ENCODE results near the gene ZSCAN5B.
"Not testable (repeated sequence)": the region's sequence is repeated elsewhere in the genome, so short reads cannot be mapped to it uniquely, and the experiment has no call there.

The ZSCAN5B gene

DNA sequence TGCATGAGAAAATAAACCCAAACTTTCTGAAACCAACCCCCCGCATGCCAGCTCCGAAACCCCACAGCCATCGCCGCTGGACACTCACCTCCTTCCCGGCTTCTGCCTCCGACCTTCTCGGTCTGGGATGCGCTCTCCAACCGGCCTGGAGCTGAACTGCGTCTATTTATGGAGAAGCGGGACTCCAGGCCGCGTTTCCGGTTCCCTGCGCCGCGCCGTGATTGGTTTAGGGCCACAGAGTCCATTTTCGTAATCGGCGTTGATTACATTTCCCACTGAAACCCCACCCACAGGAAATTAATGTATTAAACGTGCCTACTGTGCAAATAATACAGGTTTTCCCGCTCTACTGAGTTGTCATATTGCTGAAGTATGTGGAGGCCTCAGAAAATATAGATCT is at the start of gene ZSCAN5B:
Gene ZSCAN5B (minus strand): TSS at position 138 of the 400 bp plus-strand sequence. CDS start 4,731 bp downstream, outside the sequence.
- H2AFZ ChIP-seq (ENCODE audit: low read depth, low read length); H3K36me3 ChIP-seq (ENCODE audit: insufficient read depth, low read length); H3K9me3 ChIP-seq (ENCODE audit: low read length); H3K4me3 ChIP-seq (ENCODE audit: low read length); H3K4me1 ChIP-seq (ENCODE audit: insufficient read depth, low read length); H3K27me3 ChIP-seq (ENCODE audit: insufficient read depth, low read length): not testable (repeated sequence)

DNA sequence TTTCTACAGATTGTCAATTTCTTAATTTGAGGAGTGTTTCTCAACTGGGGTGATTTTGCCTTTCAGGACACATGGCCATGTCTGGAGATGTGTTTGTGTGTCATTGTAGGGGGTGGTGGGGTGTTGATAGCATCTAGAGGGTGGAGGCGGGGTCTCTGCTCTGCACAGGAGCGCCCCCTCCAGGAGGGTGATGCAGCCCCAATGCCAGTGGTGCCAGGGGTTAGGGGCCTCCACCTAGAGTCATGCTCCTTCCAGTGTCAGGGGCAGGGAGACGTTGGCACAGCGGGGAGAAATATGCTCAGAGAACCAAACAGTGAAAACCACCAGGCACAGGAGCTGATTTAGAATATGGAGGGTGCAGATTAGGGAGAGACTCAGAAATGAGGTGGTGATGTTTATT is 48.2 kb upstream of the ZSCAN5B start:
- H3K27me3 ChIP-seq (ENCODE audit: insufficient read depth, low read length); H3K4me3 ChIP-seq (ENCODE audit: low read length); H3K9me3 ChIP-seq (ENCODE audit: low read length); H3K36me3 ChIP-seq (ENCODE audit: insufficient read depth, low read length); H3K4me1 ChIP-seq (ENCODE audit: insufficient read depth, low read length); H2AFZ ChIP-seq (ENCODE audit: low read depth, low read length): not testable (repeated sequence)

GRCh38 chr19:56245121-56245740 is 47.6 kb upstream of the ZSCAN5B start:
- no peak overlapping the region for H2AFZ ChIP-seq (ENCODE audit: low read depth, low read length)
- no peaks in the 10 kb centered on the region for H3K27me3 ChIP-seq (ENCODE audit: insufficient read depth, low read length)
- no peak overlapping the region for H3K4me3 ChIP-seq (ENCODE audit: low read length)
- no peaks in the 10 kb centered on the region for H3K36me3 ChIP-seq (ENCODE audit: insufficient read depth, low read length)
- H3K4me1 ChIP-seq (ENCODE audit: insufficient read depth, low read length): no peaks in the 10 kb centered on the region
- H3K9me3 ChIP-seq (ENCODE audit: low read length): peaks cover 2% of the 10 kb centered on the region

GRCh38 chr19:56223481-56223880 is 25.9 kb upstream of the ZSCAN5B start:
- Histone ChIP-seq H2AFZ (ENCODE audit: low read depth, low read length) (no peak overlapping the region), H3K27me3 (ENCODE audit: insufficient read depth, low read length) (no peaks in the 10 kb centered on the region), H3K9me3 (ENCODE audit: low read length) (peaks cover 4% of the 10 kb centered on the region), H3K4me3 (ENCODE audit: low read length) (no peak overlapping the region), H3K4me1 (ENCODE audit: insufficient read depth, low read length) (no peaks in the 10 kb centered on the region), H3K36me3 (ENCODE audit: insufficient read depth, low read length) (no peaks in the 10 kb centered on the region)

- no peaks in the 10 kb centered on the region for H3K27me3 ChIP-seq (ENCODE audit: insufficient read depth, low read length)
- H3K4me1 ChIP-seq (ENCODE audit: insufficient read depth, low read length): no peaks in the 10 kb centered on the region
- no peak overlapping the region for H3K4me3 ChIP-seq (ENCODE audit: low read length)
- no peak overlapping the region for H2AFZ ChIP-seq (ENCODE audit: low read depth, low read length)
- H3K36me3 ChIP-seq (ENCODE audit: insufficient read depth, low read length): no peaks in the 10 kb centered on the region
- H3K9me3 ChIP-seq (ENCODE audit: low read length): peaks cover 4% of the 10 kb centered on the region
Measured at GRCh38 chr19:56222901-56223300, 25.3 kb upstream of the ZSCAN5B start.

- Histone ChIP-seq H3K4me3 (ENCODE audit: low read length) (no peak overlapping the region), H2AFZ (ENCODE audit: low read depth, low read length) (no peak overlapping the region), H3K36me3 (ENCODE audit: insufficient read depth, low read length) (no peaks in the 10 kb centered on the region), H3K4me1 (ENCODE audit: insufficient read depth, low read length) (no peaks in the 10 kb centered on the region), H3K27me3 (ENCODE audit: insufficient read depth, low read length) (no peaks in the 10 kb centered on the region), H3K9me3 (ENCODE audit: low read length) (peaks cover 7% of the 10 kb centered on the region)
Measured at GRCh38 chr19:56221851-56222250, 24.3 kb upstream of the ZSCAN5B start.

DNA sequence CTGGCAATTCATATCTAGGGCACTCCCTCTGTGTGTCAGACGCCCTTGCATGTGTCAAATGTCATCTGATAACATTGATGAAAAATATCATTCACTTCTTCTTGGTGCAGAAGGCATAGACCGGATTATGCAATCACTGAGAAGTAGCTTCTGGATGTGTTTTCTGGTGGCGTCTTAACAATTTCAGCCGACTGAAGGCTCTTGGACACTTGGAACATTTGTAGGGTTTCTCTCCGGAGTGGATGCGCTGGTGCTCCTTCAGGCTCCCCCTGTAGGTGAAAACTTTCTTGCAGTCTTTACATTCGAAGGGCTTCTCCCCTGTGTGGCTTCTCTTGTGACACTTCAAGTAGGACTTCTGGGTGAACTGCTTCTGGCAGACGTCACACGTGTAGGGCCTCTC is 23.9 kb upstream of the ZSCAN5B start:
- H3K36me3 ChIP-seq (ENCODE audit: insufficient read depth, low read length); H3K27me3 ChIP-seq (ENCODE audit: insufficient read depth, low read length); H3K4me1 ChIP-seq (ENCODE audit: insufficient read depth, low read length); H2AFZ ChIP-seq (ENCODE audit: low read depth, low read length); H3K9me3 ChIP-seq (ENCODE audit: low read length); H3K4me3 ChIP-seq (ENCODE audit: low read length): not testable (repeated sequence)

DNA sequence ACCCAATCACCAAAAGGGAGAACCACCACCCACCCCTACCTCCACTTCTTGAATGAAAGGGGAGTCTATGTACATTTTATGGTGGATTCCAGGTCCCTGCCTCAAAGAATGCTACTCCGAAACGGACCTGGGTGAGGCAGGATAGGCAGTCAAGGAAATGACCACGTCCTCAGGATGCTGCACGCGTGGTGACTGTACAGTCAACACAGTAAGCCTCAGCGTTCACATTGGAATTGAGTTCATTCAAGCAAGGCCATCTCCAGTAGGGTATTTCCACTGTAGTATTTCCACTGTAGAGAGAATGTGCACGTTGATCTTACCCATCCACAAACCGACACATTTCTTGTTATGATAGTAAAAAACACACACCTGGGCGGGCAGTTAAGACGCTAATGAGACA is 21.4 kb upstream of the ZSCAN5B start:
- no peak overlapping the region for H2AFZ ChIP-seq (ENCODE audit: low read depth, low read length)
- no peaks in the 10 kb centered on the region for H3K4me1 ChIP-seq (ENCODE audit: insufficient read depth, low read length)
- peaks cover 7% of the 10 kb centered on the region for H3K9me3 ChIP-seq (ENCODE audit: low read length)
- H3K4me3 ChIP-seq (ENCODE audit: low read length): no peak overlapping the region
- H3K36me3 ChIP-seq (ENCODE audit: insufficient read depth, low read length): no peaks in the 10 kb centered on the region
- no peaks in the 10 kb centered on the region for H3K27me3 ChIP-seq (ENCODE audit: insufficient read depth, low read length)

DNA sequence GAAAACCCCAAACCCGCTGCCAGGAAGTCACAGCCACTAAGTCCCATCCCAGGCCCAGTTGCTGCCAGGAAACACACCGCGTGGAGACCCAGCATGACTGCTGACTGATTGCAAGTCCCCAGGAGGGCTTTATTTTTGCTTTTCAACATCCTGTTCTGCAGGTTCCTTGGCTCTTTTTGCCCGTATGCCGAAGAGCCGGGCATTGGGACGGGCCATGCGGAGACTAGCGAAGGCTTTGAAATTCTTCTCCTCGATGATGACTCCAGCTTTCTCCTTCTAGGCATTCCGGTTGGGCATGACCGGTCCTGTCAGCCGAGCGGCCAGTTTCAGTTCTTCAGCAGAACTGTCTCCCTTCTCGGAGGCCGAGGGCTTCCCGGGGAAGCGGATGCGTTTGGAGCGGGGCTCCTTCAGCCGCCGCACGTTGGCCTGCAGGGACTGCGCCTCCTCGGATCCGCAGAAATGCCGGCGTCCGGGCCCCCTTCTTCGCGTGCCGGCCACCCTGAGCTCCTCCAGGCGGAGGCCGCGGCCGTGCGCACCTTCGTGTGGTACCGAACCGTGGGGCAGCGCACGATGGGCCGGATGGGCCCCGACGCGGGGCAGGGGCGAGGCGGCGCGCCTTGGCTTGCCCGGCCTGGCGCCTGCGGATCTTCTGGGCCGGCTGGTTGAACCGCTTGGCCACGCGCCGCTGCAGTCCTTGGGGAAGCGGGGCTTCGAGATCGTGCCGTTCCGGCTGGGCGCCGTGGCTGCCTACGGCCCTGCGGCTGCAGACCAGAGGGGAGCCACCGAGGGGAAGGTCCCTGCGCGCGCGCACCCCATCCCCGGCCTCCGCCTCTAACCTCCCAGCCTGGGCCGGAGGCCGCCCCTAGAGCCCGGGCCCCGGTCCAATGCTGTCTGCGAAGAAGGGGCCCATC is 19.7 kb upstream of the ZSCAN5B start:
- H3K36me3 ChIP-seq (ENCODE audit: insufficient read depth, low read length): no peaks in the 10 kb centered on the region
- no peaks in the 10 kb centered on the region for H3K4me1 ChIP-seq (ENCODE audit: insufficient read depth, low read length)
- H3K9me3 ChIP-seq (ENCODE audit: low read length): peaks cover 4% of the 10 kb centered on the region
- no peak overlapping the region for H3K4me3 ChIP-seq (ENCODE audit: low read length)
- no peaks in the 10 kb centered on the region for H3K27me3 ChIP-seq (ENCODE audit: insufficient read depth, low read length)
- no peak overlapping the region for H2AFZ ChIP-seq (ENCODE audit: low read depth, low read length)

DNA sequence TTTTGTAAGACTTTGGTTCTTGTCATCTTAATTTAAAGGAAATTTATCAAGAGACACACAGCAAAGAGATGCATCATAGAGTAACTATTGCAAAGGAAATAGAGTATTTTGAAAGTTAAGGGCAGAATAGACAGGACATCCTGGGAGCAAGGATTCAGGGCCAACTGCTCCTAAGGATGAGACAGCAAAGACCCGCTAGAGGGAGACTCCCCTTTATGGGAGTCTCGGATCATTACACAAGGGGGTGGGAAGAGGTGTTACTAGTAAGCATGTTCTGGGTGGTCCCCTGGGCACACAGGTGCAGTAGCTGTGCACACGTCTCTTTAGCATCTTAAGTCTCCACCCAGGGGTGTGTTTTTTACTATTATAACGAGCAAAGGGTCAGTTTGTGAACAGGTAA is 14.1 kb upstream of the ZSCAN5B start:
- Histone ChIP-seq H3K4me3 (ENCODE audit: low read length) (no peak overlapping the region), H2AFZ (ENCODE audit: low read depth, low read length) (no peak overlapping the region), H3K27me3 (ENCODE audit: insufficient read depth, low read length) (no peaks in the 10 kb centered on the region), H3K36me3 (ENCODE audit: insufficient read depth, low read length) (no peaks in the 10 kb centered on the region), H3K9me3 (ENCODE audit: low read length) (no peaks in the 10 kb centered on the region), H3K4me1 (ENCODE audit: insufficient read depth, low read length) (no peaks in the 10 kb centered on the region)

GRCh38 chr19:56210036-56210435 is 12.5 kb upstream of the ZSCAN5B start:
- H3K27me3 ChIP-seq (ENCODE audit: insufficient read depth, low read length); H3K9me3 ChIP-seq (ENCODE audit: low read length); H3K4me1 ChIP-seq (ENCODE audit: insufficient read depth, low read length); H3K4me3 ChIP-seq (ENCODE audit: low read length); H2AFZ ChIP-seq (ENCODE audit: low read depth, low read length); H3K36me3 ChIP-seq (ENCODE audit: insufficient read depth, low read length): not testable (repeated sequence)

- H2AFZ ChIP-seq (ENCODE audit: low read depth, low read length): no peak overlapping the region
- no peak overlapping the region for H3K4me3 ChIP-seq (ENCODE audit: low read length)
- H3K9me3 ChIP-seq (ENCODE audit: low read length): no peaks in the 10 kb centered on the region
- no peaks in the 10 kb centered on the region for H3K36me3 ChIP-seq (ENCODE audit: insufficient read depth, low read length)
- no peaks in the 10 kb centered on the region for H3K4me1 ChIP-seq (ENCODE audit: insufficient read depth, low read length)
- H3K27me3 ChIP-seq (ENCODE audit: insufficient read depth, low read length): no peaks in the 10 kb centered on the region
Measured at GRCh38 chr19:56209091-56209490, 11.5 kb upstream of the ZSCAN5B start.

GRCh38 chr19:56207581-56207980 is 10.0 kb upstream of the ZSCAN5B start:
- H3K9me3 ChIP-seq (ENCODE audit: low read length); H3K4me1 ChIP-seq (ENCODE audit: insufficient read depth, low read length): not testable (repeated sequence)

More at GRCh38 chr19:56207581-56207980, 10.0 kb upstream of the ZSCAN5B start:
- H3K27me3 ChIP-seq (ENCODE audit: insufficient read depth, low read length); H3K4me3 ChIP-seq (ENCODE audit: low read length); H2AFZ ChIP-seq (ENCODE audit: low read depth, low read length); H3K36me3 ChIP-seq (ENCODE audit: insufficient read depth, low read length): not testable (repeated sequence)

Data from neuron (in vitro differentiated cells).